ENCODE results near the gene GLIS1.

GRCh38 chr1:53736290-53736689, 2.7 kb downstream of the GLIS1 start:
- TF ChIP-seq CTCF (conservative IDR thresholded peaks at IDR 0.05; ENCODE audit: low read depth, low read length), result no peak
- TF ChIP-seq EZH2 (IDR thresholded peaks at IDR 0.05; ENCODE audit: low read length, unreplicated experiment), result no peak
